K562 (cell line): ENCODE results near the gene IPCEF1. TPM values are rescaled to one million over a fixed set of nuclear protein-coding genes. Genes with fewer than 3 reads are reported as not detected.

Experiments
- SIN3B ChIP-seq: fragments of 450-650 bp; IDR thresholded peaks from 2 replicates; pipeline ENCODE4 v1.6.1; 2017; ENCODE audit warnings: low read depth, mild to moderate bottlenecking, moderate library complexity
- THRAP3 ChIP-seq: fragments of 450-650 bp; IDR thresholded peaks from 2 replicates; pipeline ENCODE4 v1.6.1; 2016; ENCODE audit warnings: mild to moderate bottlenecking, inconsistent platforms, borderline replicate concordance
- polyA plus RNA-seq, 8 experiments: library from polyadenylated mRNA; depleted of rRNA in 4 of 8; stranded (reverse) in 5 of 8; unstranded in 3 of 8; fragments of >200 nt; fragmentation: Nextera tagmentation in 2 of 8; fragmentation: Illumina TruSeq in 1 of 8; extraction: Ambion mirVana in 2 of 8; extraction: Trizol in 1 of 8; gene quantifications; 2 replicates each; pipeline versions ENCODE4 v1.2.1 to v1.2.3, GENCODE V29; 2011 to 2014; ENCODE audit warnings: inconsistent platforms in 1 of 8, missing spikeins in 1 of 8
- total RNA-seq, 7 experiments: library from RNA; depleted of rRNA in 6 of 7; stranded (reverse); fragments of >200 nt in 6 of 7; fragmentation: Illumina TruSeq in 2 of 7; extraction: Trizol in 2 of 7; gene quantifications; 2 replicates each; pipeline versions ENCODE4 v1.2.1 to v1.2.3, GENCODE V29; 2011 to 2021; ENCODE audit warnings: low replicate concordance in 1 of 7
- TF ChIP-seq, protein P1 (sequence below), 2 experiments: fragments of 450-650 bp; formaldehyde crosslinking in 1 of 2; IDR thresholded peaks; 2 replicates each; pipeline versions ENCODE4 v1.4.0 to v1.6.1; 2014 to 2020; ENCODE audit warnings: mild to moderate bottlenecking in 2 of 2, borderline replicate concordance in 1 of 2, low read depth in 1 of 2

The IPCEF1 gene
- total and polyA plus RNA-seq, 9 of the 15 experiments (the other 6 are each of a cell fraction or from before 2014, with no cell fraction given): 0.14 to 0.18 TPM; not detected in 7

GRCh38 chr6:154274168-154274567 lies 82.4 kb downstream of the IPCEF1 start (continued):
- TF ChIP-seq, protein P1, sequence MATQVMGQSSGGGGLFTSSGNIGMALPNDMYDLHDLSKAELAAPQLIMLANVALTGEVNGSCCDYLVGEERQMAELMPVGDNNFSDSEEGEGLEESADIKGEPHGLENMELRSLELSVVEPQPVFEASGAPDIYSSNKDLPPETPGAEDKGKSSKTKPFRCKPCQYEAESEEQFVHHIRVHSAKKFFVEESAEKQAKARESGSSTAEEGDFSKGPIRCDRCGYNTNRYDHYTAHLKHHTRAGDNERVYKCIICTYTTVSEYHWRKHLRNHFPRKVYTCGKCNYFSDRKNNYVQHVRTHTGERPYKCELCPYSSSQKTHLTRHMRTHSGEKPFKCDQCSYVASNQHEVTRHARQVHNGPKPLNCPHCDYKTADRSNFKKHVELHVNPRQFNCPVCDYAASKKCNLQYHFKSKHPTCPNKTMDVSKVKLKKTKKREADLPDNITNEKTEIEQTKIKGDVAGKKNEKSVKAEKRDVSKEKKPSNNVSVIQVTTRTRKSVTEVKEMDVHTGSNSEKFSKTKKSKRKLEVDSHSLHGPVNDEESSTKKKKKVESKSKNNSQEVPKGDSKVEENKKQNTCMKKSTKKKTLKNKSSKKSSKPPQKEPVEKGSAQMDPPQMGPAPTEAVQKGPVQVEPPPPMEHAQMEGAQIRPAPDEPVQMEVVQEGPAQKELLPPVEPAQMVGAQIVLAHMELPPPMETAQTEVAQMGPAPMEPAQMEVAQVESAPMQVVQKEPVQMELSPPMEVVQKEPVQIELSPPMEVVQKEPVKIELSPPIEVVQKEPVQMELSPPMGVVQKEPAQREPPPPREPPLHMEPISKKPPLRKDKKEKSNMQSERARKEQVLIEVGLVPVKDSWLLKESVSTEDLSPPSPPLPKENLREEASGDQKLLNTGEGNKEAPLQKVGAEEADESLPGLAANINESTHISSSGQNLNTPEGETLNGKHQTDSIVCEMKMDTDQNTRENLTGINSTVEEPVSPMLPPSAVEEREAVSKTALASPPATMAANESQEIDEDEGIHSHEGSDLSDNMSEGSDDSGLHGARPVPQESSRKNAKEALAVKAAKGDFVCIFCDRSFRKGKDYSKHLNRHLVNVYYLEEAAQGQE (IDR thresholded peaks at IDR 0.05; ENCODE audit: borderline replicate concordance): no peak
- TF ChIP-seq, protein P1 (CRISPR knock-in tag; IDR thresholded peaks at IDR 0.05; ENCODE audit: low read depth): no peak
- TF ChIP-seq THRAP3 (no peak), SIN3B (no peak)
- TF ChIP-seq, all 486 proteins: peak for 0
